HCT116 (cell line): Measurements from ENCODE around the gene WWTR1. TPM values are rescaled to one million over a fixed set of nuclear protein-coding genes. Genes with fewer than 3 reads are reported as not detected.

Experiments used
- ATAC-seq: fragments of 200-7000 bp; cut with Tn5 transposase; 2 replicates; pipeline ENCODE4 v1.9.1; 2020; ENCODE audit warnings: mild to moderate bottlenecking, moderate library complexity
- BruUV-seq: library from RNA; stranded (reverse); fragments of 400-500 nt; replicated peaks from 2 replicates; lab custom pipeline; 2021; lab: Mats Ljungman, UMichigan
- CTCF ChIA-PET: fragments of 300-600 bp; sonication (Branson Sonifier 250); formaldehyde crosslinking; loops from one replicate; lab custom pipeline; 2021; ENCODE audit warnings: antibody characterized with exemption; lab: Charles Lee
- POLR2A ChIA-PET: fragments of 300-600, 350-600 bp; sonication (Branson Sonifier 250); formaldehyde crosslinking; loops from one replicate; lab custom pipeline; 2021; ENCODE audit warnings: antibody characterized with exemption; lab: Charles Lee
- RAD21 ChIA-PET, 2 experiments: fragments of 300-600 bp; sonication (Branson Sonifier 250); formaldehyde crosslinking; loops; one replicate each; lab custom pipeline; 2023; ENCODE audit warnings: low total read pairs in 2 of 2; ENCODE audit not compliant: uncharacterized antibody in 2 of 2, unreplicated experiment in 2 of 2, low non-redundant PET in 1 of 2; lab: Charles Lee
- DNase-seq: peaks from one replicate; pipeline ENCODE4 v3.0.0-alpha.2; 2010; ENCODE audit warnings: low read depth, low spot score
- H2AFZ ChIP-seq: fragments of 200-600 bp; shearing (Covaris generic), sonication (generic); 2 replicates; pipeline ENCODE4 v1.6.1; 2017; ENCODE audit warnings: low read depth, mixed run types, mixed read lengths, antibody characterized with exemption, low read length; ENCODE audit not compliant: poor library complexity, severe bottlenecking
- H3K27ac ChIP-seq: 2 replicates; pipeline ENCODE4 v1.5.1; 2012; ENCODE audit warnings: low read depth, low read length
- H3K27me3 ChIP-seq: fragments of 200-600 bp; sonication (generic); 2 replicates; pipeline ENCODE4 v1.6.1; 2016; ENCODE audit warnings: mixed run types, low read length, mixed read lengths; ENCODE audit not compliant: insufficient read depth
- H3K36me3 ChIP-seq, 2 experiments: fragments of 200-500 bp in 1 of 2; fragments of 200-600 bp in 1 of 2; sonication (Bioruptor generic) in 1 of 2; sonication (generic) in 1 of 2; 2 replicates each; pipeline versions ENCODE4 v1.5.1 to v1.6.1; 2014 to 2016; ENCODE audit warnings: low read length in 2 of 2, inconsistent platforms in 1 of 2, mixed read lengths in 1 of 2, mixed run types in 1 of 2; ENCODE audit not compliant: insufficient read depth in 2 of 2, control insufficient read depth in 1 of 2
- H3K4me1 ChIP-seq, 2 experiments: fragments of 200-600 bp in 1 of 2; sonication (generic) in 1 of 2; 2 replicates each; pipeline versions ENCODE4 v1.5.1 to v1.6.1; 2012 to 2017; ENCODE audit warnings: low read length in 2 of 2, inconsistent platforms in 1 of 2, mild to moderate bottlenecking in 1 of 2, mixed read lengths in 1 of 2, mixed run types in 1 of 2, moderate library complexity in 1 of 2; ENCODE audit not compliant: insufficient read depth in 2 of 2, control insufficient read depth in 1 of 2
- H3K4me2 ChIP-seq: fragments of 200-600 bp; sonication (generic); 2 replicates; pipeline ENCODE4 v1.6.1; 2017; ENCODE audit warnings: mixed run types, low read length, mixed read lengths
- H3K4me3 ChIP-seq, 2 experiments: fragments of 200-600 bp in 1 of 2; sonication (generic) in 1 of 2; replicated peaks in 1 of 2; 2 replicates each; pipeline ENCODE4 v1.5.1; 2011 to 2016; ENCODE audit warnings: low read length in 2 of 2, control low read depth in 1 of 2, low read depth in 1 of 2, mild to moderate bottlenecking in 1 of 2, mixed read lengths in 1 of 2, mixed run types in 1 of 2
- H3K79me2 ChIP-seq: fragments of 200-600 bp; sonication (generic); 2 replicates; pipeline ENCODE4 v1.6.1; 2017; ENCODE audit warnings: mild to moderate bottlenecking, mixed run types, low read length, moderate library complexity, mixed read lengths; ENCODE audit not compliant: insufficient read depth
- H3K9ac ChIP-seq: fragments of 200-600 bp; sonication (generic); 2 replicates; pipeline ENCODE4 v1.6.1; 2016; ENCODE audit warnings: low read length, mixed read lengths
- H3K9me2 ChIP-seq: fragments of 200-600 bp; sonication (generic), shearing (Covaris generic); 2 replicates; pipeline ENCODE4 v1.6.1; 2017; ENCODE audit warnings: mixed run types, mild to moderate bottlenecking, moderate library complexity; ENCODE audit not compliant: insufficient read depth
- H3K9me3 ChIP-seq, 2 experiments: fragments of 200-500 bp in 1 of 2; fragments of 200-600 bp in 1 of 2; sonication (Bioruptor generic) in 1 of 2; sonication (generic) in 1 of 2; 2 replicates each; pipeline ENCODE4 v1.6.1; 2014 to 2017; ENCODE audit warnings: low read length in 2 of 2, mixed read lengths in 2 of 2, inconsistent platforms in 1 of 2, low read depth in 1 of 2, mild to moderate bottlenecking in 1 of 2, mixed run types in 1 of 2, moderate library complexity in 1 of 2; ENCODE audit not compliant: control insufficient read depth in 1 of 2, insufficient read depth in 1 of 2
- H4K20me1 ChIP-seq: fragments of 200-600 bp; sonication (generic), shearing (Covaris generic); 2 replicates; pipeline ENCODE4 v1.6.1; 2017; ENCODE audit warnings: mixed run types, mild to moderate bottlenecking, moderate library complexity; ENCODE audit not compliant: insufficient read depth
- EGR1 ChIP-seq: IDR thresholded peaks from 2 replicates; pipeline ENCODE4 v1.6.1; 2012; ENCODE audit warnings: low read depth
- FOSL1 ChIP-seq: IDR thresholded peaks from 2 replicates; pipeline ENCODE4 v1.6.1; 2012; ENCODE audit warnings: low read depth
- SIN3A ChIP-seq: IDR thresholded peaks from 2 replicates; pipeline ENCODE4 v1.6.1; 2012; ENCODE audit warnings: low read depth
- SRF ChIP-seq: IDR thresholded peaks from 2 replicates; pipeline ENCODE4 v1.6.1; 2012; ENCODE audit warnings: low read depth
- YY1 ChIP-seq: IDR thresholded peaks from 2 replicates; pipeline ENCODE4 v1.6.1; 2011; ENCODE audit warnings: low read length, low read depth, moderate library complexity, mild to moderate bottlenecking; ENCODE audit not compliant: insufficient replicate concordance; ENCODE audit errors: extremely low read depth
- intact Hi-C: fragments of 100-400 bp; cut with micrococcal nuclease; formaldehyde crosslinking; loops from 2 replicates; pipeline ENCODE4 v1.10.0; 2022
- total RNA-seq: library from RNA; stranded (reverse); gene quantifications from one replicate; pipeline ENCODE4 v1.2.1, GENCODE V29; 2021; ENCODE audit not compliant: unreplicated experiment
- TF ChIP-seq, protein P1 (sequence below): IDR thresholded peaks from 2 replicates; pipeline ENCODE4 v1.6.1; 2012

Gene WWTR1
- total RNA-seq, 1 experiment from 2014 or later, result 46.9 TPM

DNA sequence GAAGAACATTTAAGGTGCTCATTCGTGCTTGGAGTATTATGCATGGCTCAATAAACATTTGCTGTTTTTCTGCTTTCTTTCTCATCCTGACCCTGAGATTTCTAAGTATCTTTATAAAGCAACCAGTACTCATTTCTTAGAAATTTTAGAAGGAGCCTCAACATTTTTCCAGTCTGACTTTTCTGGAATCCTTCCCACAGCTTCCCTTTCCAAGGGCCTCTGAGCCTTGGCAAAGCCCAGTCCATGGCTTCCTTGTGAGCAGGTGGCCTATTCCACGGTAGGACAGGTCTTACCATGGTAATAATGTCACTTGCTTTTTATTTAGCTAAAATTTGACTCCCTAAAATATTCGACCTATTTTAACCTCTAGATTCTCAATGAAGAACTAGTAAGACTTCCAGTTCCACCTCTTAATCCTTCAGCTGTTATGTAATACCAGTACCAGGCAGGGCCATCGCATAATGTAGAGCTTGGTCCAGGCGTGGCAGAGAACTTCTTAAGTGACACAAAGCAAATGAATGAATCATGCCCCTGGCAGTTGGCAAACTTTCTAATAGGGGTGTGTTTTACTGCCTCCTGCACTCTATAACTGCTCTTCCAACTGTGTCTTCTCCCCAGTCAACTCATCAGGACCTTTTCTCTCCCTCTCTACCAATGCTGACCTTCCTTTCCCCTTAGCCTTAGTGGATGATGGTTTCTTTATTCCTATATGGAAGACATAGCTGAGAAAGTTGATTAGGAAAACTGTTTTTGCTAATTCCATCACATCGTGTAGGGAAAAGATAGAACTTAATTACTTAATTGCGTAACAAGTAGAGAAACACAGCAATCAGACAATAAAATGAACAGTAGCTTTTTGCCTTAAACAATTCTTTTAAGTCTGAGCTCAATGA, 184.2 kb downstream of the WWTR1 start (continued):
- TF ChIP-seq YY1, result no peak
- no peak for TF ChIP-seq SIN3A
- TF ChIP-seq SRF, result no peak
- TF ChIP-seq, protein P1, sequence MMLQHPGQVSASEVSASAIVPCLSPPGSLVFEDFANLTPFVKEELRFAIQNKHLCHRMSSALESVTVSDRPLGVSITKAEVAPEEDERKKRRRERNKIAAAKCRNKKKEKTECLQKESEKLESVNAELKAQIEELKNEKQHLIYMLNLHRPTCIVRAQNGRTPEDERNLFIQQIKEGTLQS, result no peak
- TF ChIP-seq, all 23 proteins: peak for 6

GRCh38 chr3:149472030-149472797, 185.6 kb downstream of the WWTR1 start:
- H3K27ac ChIP-seq, result no peak overlapping the region
- peak overlapping the region; percentile 23 for H3K4me2 ChIP-seq
- no peaks in the 10 kb centered on the region for H3K9me3 ChIP-seq
- RAD21 ChIA-PET, result no interaction called here
- no peaks in the 10 kb centered on the region for H3K36me3 ChIP-seq
- peaks cover 3 to 24% of the 10 kb centered on the region in 2 experiments; a peak in 3 of 4 replicates for H3K4me1 ChIP-seq
- POLR2A ChIA-PET, result no interaction called here
- no peak for TF ChIP-seq EGR1
- 0 out of 2 replicates have a peak, but pooled peaks have one; percentile 17 for TF ChIP-seq FOSL1
- TF ChIP-seq, all 23 proteins: peak for 1
- Histone ChIP-seq H3K9me2 (no peaks in the 10 kb centered on the region), H4K20me1 (no peaks in the 10 kb centered on the region), H3K9ac (no peak overlapping the region), H3K79me2 (no peaks in the 10 kb centered on the region), H3K4me3 (no peak overlapping the region), H3K27me3 (no peaks in the 10 kb centered on the region), H2AFZ (peak overlapping the region; percentile 8)
- intact Hi-C loops, result no loop called here
- BruUV-seq, result no TSS peak
- CTCF ChIA-PET, result interaction anchor here (1.2 to 1.5 kb wide), 2 partner anchors 119 to 517 kb away, joined by 4 read pairs; no protein-coding TSS in a partner anchor
- ATAC-seq (no peak), DNase-seq (no peak)
